GM10266 (cell line): Measurements from ENCODE around the gene NFYB.

Experiments used
- DNase-seq: peaks from one replicate; pipeline ENCODE4 v3.0.0; 2012; ENCODE audit errors: extremely low spot score
- CTCF ChIP-seq: IDR thresholded peaks from 2 replicates; pipeline ENCODE4 v1.5.1; 2012; ENCODE audit warnings: mild to moderate bottlenecking, low read depth; ENCODE audit not compliant: control insufficient read depth, insufficient read depth; ENCODE audit errors: missing control alignments

The NFYB gene

DNA sequence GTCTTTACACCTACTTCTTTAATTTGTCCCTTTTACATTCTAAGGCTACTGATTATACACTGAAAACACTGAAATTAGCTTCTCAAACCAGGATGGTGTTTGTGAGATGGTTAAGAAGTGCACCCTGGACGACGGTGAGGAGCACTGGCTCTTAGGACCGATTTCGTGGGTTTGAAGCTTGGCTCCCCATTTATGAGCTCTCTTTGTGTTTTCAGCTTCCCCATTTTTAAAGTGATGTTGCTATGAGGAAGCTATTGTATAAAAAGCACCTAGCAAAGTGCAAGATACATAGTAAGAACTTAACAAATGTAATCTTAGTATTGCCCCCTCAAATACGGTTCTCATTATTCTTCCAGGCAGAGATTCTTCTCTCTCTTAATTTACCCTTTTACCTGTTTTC is 4.7 kb downstream of the NFYB start:
- DNase-seq, result no peak
- no peak for TF ChIP-seq CTCF

DNA sequence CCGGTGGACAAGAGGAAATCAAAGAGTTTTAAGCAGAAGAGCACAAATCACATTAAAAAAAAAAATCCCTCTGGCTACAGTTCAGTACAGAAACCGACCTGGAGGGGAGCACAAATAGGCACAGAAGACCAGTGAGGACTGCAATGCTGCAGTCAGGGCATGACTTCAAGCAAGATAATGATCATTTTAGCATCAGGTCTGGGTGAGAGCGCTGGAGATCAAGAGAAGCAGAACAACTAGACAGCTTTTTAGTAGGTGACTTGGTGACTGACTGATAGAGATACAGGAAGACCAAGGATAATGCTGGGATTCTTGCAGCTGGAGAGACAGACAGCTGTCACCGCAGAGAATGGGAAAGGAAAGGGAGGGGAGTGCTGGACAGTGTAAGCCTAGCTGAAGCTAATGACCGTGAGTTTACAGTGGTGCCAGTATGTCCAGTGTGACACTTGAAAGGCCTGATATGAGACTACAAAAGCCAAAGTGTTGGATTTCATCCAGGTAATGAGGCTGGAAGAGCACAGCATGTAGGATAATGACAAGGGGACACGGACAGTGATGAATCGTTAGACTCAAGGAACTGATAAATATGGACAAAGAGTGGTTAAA is 5.6 kb downstream of the NFYB start:
- no peak for DNase-seq

GRCh38 chr12:104131609-104132008 is 6.4 kb downstream of the NFYB start:
- DNase-seq, result no peak
- TF ChIP-seq CTCF, result no peak

More for the DNA sequence above, 5.6 kb downstream of the NFYB start:
- TF ChIP-seq CTCF, result no peak

DNA sequence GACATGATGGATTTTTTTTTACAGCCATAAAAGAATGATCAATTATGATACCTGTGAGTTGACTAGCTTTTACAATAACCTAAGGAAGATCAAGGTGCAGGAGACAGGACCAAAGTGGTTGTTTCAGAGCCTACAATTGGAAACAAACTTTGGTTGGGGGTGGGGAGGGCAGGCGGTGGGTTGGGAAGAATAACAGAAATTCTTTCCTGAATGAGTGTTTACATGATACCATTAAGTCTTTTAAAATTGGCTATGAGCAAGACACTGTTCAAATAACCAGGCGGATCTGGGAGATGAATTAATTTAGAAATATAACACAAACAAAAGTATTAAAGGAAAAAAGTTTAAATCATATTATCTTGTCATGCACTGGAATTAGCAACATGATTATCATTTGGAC is 7.2 kb downstream of the NFYB start:
- no peak for DNase-seq
- TF ChIP-seq CTCF, result no peak

- DNase-seq, result no peak
- TF ChIP-seq CTCF, result no peak
These were observed 11.5 kb downstream of the NFYB start for GRCh38 chr12:104126548-104126947.

- no peak for TF ChIP-seq CTCF
- DNase-seq, result no peak
These were observed 15.7 kb downstream of the NFYB start for GRCh38 chr12:104122298-104122697.

- no peak for TF ChIP-seq CTCF
- DNase-seq, result no peak
These were observed 17.0 kb downstream of the NFYB start for GRCh38 chr12:104121001-104121400.
